GM06990 (cell line): ENCODE measurements around the gene SERPINE2.

Experiments used
- DNase-seq: peaks from one replicate; pipeline ENCODE4 v3.0.0-alpha.2; 2011; ENCODE audit not compliant: insufficient read length; ENCODE audit errors: extremely low read depth
- H3K27me3 ChIP-seq: replicated peaks from 2 replicates; pipeline ENCODE4 v1.6.0; 2011; ENCODE audit warnings: low read length; ENCODE audit not compliant: control insufficient read depth, insufficient read depth
- H3K36me3 ChIP-seq: 2 replicates; pipeline ENCODE4 v1.5.1; 2011; ENCODE audit warnings: low read length; ENCODE audit not compliant: control insufficient read depth, insufficient read depth
- H3K4me3 ChIP-seq: replicated peaks from 2 replicates; pipeline ENCODE4 v1.5.1; 2011; ENCODE audit warnings: low read depth, mild to moderate bottlenecking, control low read depth, low read length
- TF ChIP-seq, protein P1 (sequence below): IDR thresholded peaks from 2 replicates; pipeline ENCODE4 v1.5.1; 2011; ENCODE audit warnings: low read length, control low read depth, mild to moderate bottlenecking, inconsistent platforms; ENCODE audit not compliant: insufficient read depth, poor library complexity, severe bottlenecking

SERPINE2 gene

DNA sequence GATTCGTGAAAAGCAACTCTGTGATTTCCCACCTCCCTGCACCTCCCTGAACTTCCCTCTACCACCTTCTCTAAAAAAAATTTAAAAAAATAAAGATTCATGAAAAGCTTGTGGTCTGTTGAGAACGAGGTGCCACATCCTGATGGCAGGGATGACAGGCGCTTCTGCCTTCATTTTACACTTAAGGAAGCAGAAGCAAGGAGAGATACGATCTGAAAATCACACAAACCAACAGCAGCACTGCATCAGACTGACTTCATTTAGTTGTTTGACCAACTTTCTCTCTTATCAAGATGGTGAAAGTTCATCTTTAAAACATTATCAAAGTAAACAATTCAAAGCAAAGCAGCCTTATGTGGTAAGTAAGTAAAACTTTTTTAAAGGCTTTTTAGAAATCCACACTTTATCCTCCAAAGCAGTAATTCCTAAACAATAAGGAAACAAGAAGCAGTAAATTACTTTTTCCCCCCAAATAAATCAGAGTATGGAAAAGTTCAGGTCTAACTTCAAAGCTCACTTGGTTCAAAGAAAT, 109.4 kb downstream of the SERPINE2 start:
- DNase-seq, result no peak
- Histone ChIP-seq H3K27me3 (no peaks in the 10 kb centered on the region), H3K36me3 (peaks cover 1% of the 10 kb centered on the region; the same call in 1 of the 2 replicates), H3K4me3 (no peak overlapping the region)
- TF ChIP-seq, protein P1, sequence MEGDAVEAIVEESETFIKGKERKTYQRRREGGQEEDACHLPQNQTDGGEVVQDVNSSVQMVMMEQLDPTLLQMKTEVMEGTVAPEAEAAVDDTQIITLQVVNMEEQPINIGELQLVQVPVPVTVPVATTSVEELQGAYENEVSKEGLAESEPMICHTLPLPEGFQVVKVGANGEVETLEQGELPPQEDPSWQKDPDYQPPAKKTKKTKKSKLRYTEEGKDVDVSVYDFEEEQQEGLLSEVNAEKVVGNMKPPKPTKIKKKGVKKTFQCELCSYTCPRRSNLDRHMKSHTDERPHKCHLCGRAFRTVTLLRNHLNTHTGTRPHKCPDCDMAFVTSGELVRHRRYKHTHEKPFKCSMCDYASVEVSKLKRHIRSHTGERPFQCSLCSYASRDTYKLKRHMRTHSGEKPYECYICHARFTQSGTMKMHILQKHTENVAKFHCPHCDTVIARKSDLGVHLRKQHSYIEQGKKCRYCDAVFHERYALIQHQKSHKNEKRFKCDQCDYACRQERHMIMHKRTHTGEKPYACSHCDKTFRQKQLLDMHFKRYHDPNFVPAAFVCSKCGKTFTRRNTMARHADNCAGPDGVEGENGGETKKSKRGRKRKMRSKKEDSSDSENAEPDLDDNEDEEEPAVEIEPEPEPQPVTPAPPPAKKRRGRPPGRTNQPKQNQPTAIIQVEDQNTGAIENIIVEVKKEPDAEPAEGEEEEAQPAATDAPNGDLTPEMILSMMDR, result no peak

DNA sequence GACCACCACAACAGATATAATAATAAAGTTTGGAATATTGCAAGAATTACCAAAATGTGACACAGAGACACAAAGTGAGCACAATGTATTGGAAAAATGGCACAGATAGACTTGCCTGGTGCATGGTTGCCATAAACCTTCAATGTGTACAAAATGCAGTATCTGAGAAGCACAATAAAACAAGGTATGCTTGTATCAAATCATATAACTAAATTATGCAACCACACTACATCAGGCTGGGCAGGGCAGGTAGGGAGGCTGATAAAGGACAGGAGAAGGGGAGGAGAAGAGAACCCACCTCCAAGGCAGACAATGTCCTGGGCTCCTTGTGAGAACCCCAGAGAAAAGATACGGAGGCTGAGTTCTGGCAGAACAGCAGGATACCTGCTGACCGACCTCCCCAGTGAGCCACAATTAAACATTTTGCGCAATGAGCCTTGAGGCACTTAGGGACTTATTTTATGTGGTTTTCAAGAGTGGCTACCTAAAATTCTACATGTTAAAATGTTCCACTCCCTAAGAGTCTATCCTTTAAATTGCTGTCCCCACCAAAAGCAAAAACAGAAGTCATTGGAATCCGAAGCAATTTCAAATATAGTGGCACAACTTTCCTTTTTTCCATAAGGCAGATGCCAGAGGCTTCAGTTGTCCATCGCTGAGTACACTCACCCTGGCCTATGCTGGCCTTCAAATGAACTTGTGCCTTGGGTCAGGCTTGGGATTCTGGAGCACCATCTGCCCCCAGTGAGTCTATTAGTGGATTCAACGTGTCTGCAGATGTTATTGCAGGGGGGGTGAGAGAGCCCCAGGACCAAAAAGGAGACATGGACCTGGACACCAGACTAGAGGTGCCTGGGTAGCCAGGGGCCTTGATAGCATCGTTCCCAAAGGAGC, 110.7 kb downstream of the SERPINE2 start:
- Histone ChIP-seq H3K36me3 (peaks cover 1% of the 10 kb centered on the region; the same call in 1 of the 2 replicates), H3K4me3 (no peak overlapping the region), H3K27me3 (no peaks in the 10 kb centered on the region)
- DNase-seq, result no peak
- TF ChIP-seq, protein P1, result no peak

DNA sequence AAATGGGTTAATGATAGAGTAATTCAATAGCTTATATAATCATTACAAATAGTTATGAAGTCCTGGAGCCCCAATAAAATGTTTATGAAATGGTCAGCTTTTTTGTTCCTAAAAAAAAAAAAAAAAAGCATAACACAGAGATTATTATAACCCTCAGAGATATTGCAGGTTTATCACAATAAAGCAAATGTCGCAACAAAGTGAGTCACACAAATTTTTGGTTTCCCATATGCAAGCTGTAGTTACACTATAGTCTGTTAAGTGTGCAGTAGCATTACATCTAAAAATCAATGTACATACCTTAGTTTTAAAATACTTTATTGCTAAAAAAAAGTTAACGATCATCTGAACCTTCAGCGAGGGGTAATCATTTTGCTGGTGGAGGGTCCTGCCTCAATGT, 114.0 kb downstream of the SERPINE2 start:
- H3K4me3 ChIP-seq, result no peak overlapping the region
- peaks cover 3% of the 10 kb centered on the region; the same call in 1 of the 2 replicates for H3K36me3 ChIP-seq
- no peaks in the 10 kb centered on the region for H3K27me3 ChIP-seq
- TF ChIP-seq, protein P1, result no peak
- DNase-seq, result no peak
